Lower leg skin (tissue), 3 donors: Measurements from ENCODE around the gene DESI2.

Source experiments
- CTCF ChIP-seq, 3 donors: fragments of 450-650 bp; IDR thresholded peaks; one replicate each; pipeline ENCODE4 v1.5.1; 2016; ENCODE audit warnings: antibody characterized with exemption in 3 of 3, mild to moderate bottlenecking in 3 of 3, moderate library complexity in 2 of 3
- POLR2A ChIP-seq, 2 donors: fragments of 450-650 bp; IDR thresholded peaks; one replicate each; pipeline ENCODE4 v1.6.1; 2016 to 2017; ENCODE audit warnings: antibody characterized with exemption in 2 of 2, mild to moderate bottlenecking in 1 of 2, moderate library complexity in 1 of 2

GRCh38 chr1:244735404-244735803 lies 82.5 kb downstream of the DESI2 start:
- TF ChIP-seq CTCF (IDR thresholded peaks at IDR 0.05), result no peak
- TF ChIP-seq POLR2A (IDR thresholded peaks at IDR 0.05), result no peak
